K562 (cell line): ENCODE results near the gene IDH2. TPM values are rescaled to one million over a fixed set of nuclear protein-coding genes. Genes with fewer than 3 reads are reported as not detected.

ENCODE experiments used
- ARID1B ChIP-seq: fragments of 450-650 bp; IDR thresholded peaks from 2 replicates; pipeline ENCODE4 v1.6.1; 2016; ENCODE audit warnings: antibody characterized with exemption, mild to moderate bottlenecking, inconsistent platforms
- ELK1 ChIP-seq: sonication (generic); formaldehyde crosslinking; IDR thresholded peaks from 2 replicates; pipeline ENCODE4 v1.8.1; 2022; ENCODE audit warnings: missing genetic modification reagents
- GABPB1 ChIP-seq: sonication (generic); formaldehyde crosslinking; IDR thresholded peaks from 2 replicates; pipeline ENCODE4 v1.8.0; 2022; ENCODE audit warnings: mild to moderate bottlenecking, missing genetic modification reagents
- GTF2E2 ChIP-seq: fragments of 200-800 bp; sonication (Bioruptor generic); IDR thresholded peaks from 2 replicates; pipeline ENCODE4 v1.6.1; 2016; ENCODE audit warnings: missing genetic modification characterization, missing compliant biosample characterization
- HDAC2 ChIP-seq: fragments of 450-650 bp; IDR thresholded peaks from 2 replicates; pipeline ENCODE4 v1.6.1; 2016; ENCODE audit warnings: mild to moderate bottlenecking
- HNRNPLL ChIP-seq: fragments of 200-400 bp; formaldehyde crosslinking; IDR thresholded peaks from 2 replicates; pipeline ENCODE4 v1.6.1; 2017; ENCODE audit warnings: low read length, low read depth, mild to moderate bottlenecking; ENCODE audit not compliant: poor library complexity, severe bottlenecking
- KLF13 ChIP-seq: fragments of 450-650 bp; IDR thresholded peaks from 2 replicates; pipeline ENCODE4 v1.6.1; 2016; ENCODE audit warnings: missing genetic modification characterization, low read depth, mild to moderate bottlenecking, missing compliant biosample characterization, moderate library complexity, borderline replicate concordance
- KLF16 ChIP-seq: IDR thresholded peaks from 2 replicates; pipeline ENCODE4 v1.6.1; 2016; ENCODE audit warnings: antibody characterized with exemption
- LARP7 ChIP-seq: fragments of 450-650 bp; IDR thresholded peaks from 2 replicates; pipeline ENCODE4 v1.6.1; 2016
- LCOR ChIP-seq: sonication (generic); formaldehyde crosslinking; IDR thresholded peaks from 2 replicates; pipeline ENCODE4 v1.8.0; 2022; ENCODE audit warnings: mild to moderate bottlenecking, missing genetic modification reagents
- NFATC3 ChIP-seq: fragments of 450-650 bp; IDR thresholded peaks from 2 replicates; pipeline ENCODE4 v1.6.1; 2017; ENCODE audit warnings: mild to moderate bottlenecking
- NR0B1 ChIP-seq: fragments of 450-650 bp; IDR thresholded peaks from one replicate; pipeline ENCODE4 v1.6.1; 2018; ENCODE audit warnings: mild to moderate bottlenecking, moderate library complexity; ENCODE audit not compliant: partially characterized antibody
- TAF9B ChIP-seq: fragments of 450-650 bp; IDR thresholded peaks from 2 replicates; pipeline ENCODE4 v1.6.1; 2018; ENCODE audit warnings: mild to moderate bottlenecking; ENCODE audit not compliant: partially characterized antibody
- TEAD4 ChIP-seq, 2 experiments: sonication (generic) in 1 of 2; formaldehyde crosslinking in 1 of 2; IDR thresholded peaks; 2 replicates each; pipeline versions ENCODE4 v1.6.1 to v1.8.0; 2012 to 2022; ENCODE audit warnings: borderline replicate concordance in 1 of 2, inconsistent platforms in 1 of 2, low read length in 1 of 2, mild to moderate bottlenecking in 1 of 2, missing genetic modification reagents in 1 of 2
- U2AF2 ChIP-seq: fragments of 200-400 bp; formaldehyde crosslinking; optimal IDR thresholded peaks from 2 replicates; pipeline ENCODE3; 2017; ENCODE audit warnings: low read depth, mild to moderate bottlenecking, low read length
- XRCC4 ChIP-seq: IDR thresholded peaks from one replicate; pipeline ENCODE4 v1.6.1; 2011; ENCODE audit not compliant: insufficient read depth, insufficient read length; ENCODE audit errors: extremely low read depth
- ZBTB17 ChIP-seq: fragments of 450-650 bp; formaldehyde crosslinking; IDR thresholded peaks from 2 replicates; pipeline ENCODE4 v1.4.0; 2020; ENCODE audit warnings: mild to moderate bottlenecking
- ZFP30 ChIP-seq: fragments of 250-450 bp; sonication (Bioruptor Pico); IDR thresholded peaks from 2 replicates; pipeline ENCODE4 v1.8.0; 2022; ENCODE audit warnings: moderate library complexity, mild to moderate bottlenecking, inconsistent platforms, borderline replicate concordance
- ZNF184 ChIP-seq: sonication (generic); formaldehyde crosslinking; IDR thresholded peaks from 2 replicates; pipeline ENCODE4 v1.5.0; 2020; ENCODE audit warnings: missing genetic modification reagents
- ZNF274 ChIP-seq: IDR thresholded peaks from 2 replicates; pipeline ENCODE4 v1.6.1; 2011; ENCODE audit warnings: low read depth, mild to moderate bottlenecking, low read length, moderate library complexity, borderline replicate concordance
- ZNF57 ChIP-seq: fragments of 450-650 bp; formaldehyde crosslinking; IDR thresholded peaks from 2 replicates; pipeline ENCODE4 v1.4.0; 2020; ENCODE audit warnings: mild to moderate bottlenecking, moderate library complexity
- ZNF586 ChIP-seq: fragments of 450-650 bp; formaldehyde crosslinking; conservative IDR thresholded peaks from 2 replicates; pipeline ENCODE4 v1.4.0; 2020; ENCODE audit warnings: mild to moderate bottlenecking, moderate library complexity
- polyA plus RNA-seq, 8 experiments: library from polyadenylated mRNA; depleted of rRNA in 4 of 8; stranded (reverse) in 5 of 8; unstranded in 3 of 8; fragments of >200 nt; fragmentation: Nextera tagmentation in 2 of 8; fragmentation: Illumina TruSeq in 1 of 8; extraction: Ambion mirVana in 2 of 8; extraction: Trizol in 1 of 8; gene quantifications; 2 replicates each; pipeline versions ENCODE4 v1.2.1 to v1.2.3, GENCODE V29; 2011 to 2014; ENCODE audit warnings: inconsistent platforms in 1 of 8, missing spikeins in 1 of 8
- total RNA-seq, 7 experiments: library from RNA; depleted of rRNA in 6 of 7; stranded (reverse); fragments of >200 nt in 6 of 7; fragmentation: Illumina TruSeq in 2 of 7; extraction: Trizol in 2 of 7; gene quantifications; 2 replicates each; pipeline versions ENCODE4 v1.2.1 to v1.2.3, GENCODE V29; 2011 to 2021; ENCODE audit warnings: low replicate concordance in 1 of 7
- TF ChIP-seq, protein P1 (sequence below), 2 experiments: IDR thresholded peaks; 2 replicates each; pipeline ENCODE4 v1.6.1; 2012; ENCODE audit warnings: improper control_type of control experiment in 2 of 2, low read depth in 2 of 2, low read length in 2 of 2, borderline replicate concordance in 1 of 2
- TF ChIP-seq, protein P2 (sequence below), 2 experiments: fragments of 250-450 bp in 1 of 2; fragments of 450-650 bp in 1 of 2; sonication (Bioruptor Pico) in 1 of 2; IDR thresholded peaks; 2 replicates each; pipeline versions ENCODE4 v1.6.1 to v1.8.0; 2016 to 2021; ENCODE audit warnings: mild to moderate bottlenecking in 2 of 2, moderate library complexity in 2 of 2, missing compliant biosample characterization in 1 of 2, missing genetic modification characterization in 1 of 2

The IDH2 gene
- total and polyA plus RNA-seq, 9 of the 15 experiments (the other 6 are each of a cell fraction or from before 2014, with no cell fraction given): 0.70 to 99.9 (median 59.2) TPM

GRCh38 chr15:90143166-90143655 lies 40.9 kb upstream of the IDH2 start (continued):
- TF ChIP-seq, protein P1, sequence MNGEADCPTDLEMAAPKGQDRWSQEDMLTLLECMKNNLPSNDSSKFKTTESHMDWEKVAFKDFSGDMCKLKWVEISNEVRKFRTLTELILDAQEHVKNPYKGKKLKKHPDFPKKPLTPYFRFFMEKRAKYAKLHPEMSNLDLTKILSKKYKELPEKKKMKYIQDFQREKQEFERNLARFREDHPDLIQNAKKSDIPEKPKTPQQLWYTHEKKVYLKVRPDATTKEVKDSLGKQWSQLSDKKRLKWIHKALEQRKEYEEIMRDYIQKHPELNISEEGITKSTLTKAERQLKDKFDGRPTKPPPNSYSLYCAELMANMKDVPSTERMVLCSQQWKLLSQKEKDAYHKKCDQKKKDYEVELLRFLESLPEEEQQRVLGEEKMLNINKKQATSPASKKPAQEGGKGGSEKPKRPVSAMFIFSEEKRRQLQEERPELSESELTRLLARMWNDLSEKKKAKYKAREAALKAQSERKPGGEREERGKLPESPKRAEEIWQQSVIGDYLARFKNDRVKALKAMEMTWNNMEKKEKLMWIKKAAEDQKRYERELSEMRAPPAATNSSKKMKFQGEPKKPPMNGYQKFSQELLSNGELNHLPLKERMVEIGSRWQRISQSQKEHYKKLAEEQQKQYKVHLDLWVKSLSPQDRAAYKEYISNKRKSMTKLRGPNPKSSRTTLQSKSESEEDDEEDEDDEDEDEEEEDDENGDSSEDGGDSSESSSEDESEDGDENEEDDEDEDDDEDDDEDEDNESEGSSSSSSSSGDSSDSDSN (IDR thresholded peaks at IDR 0.05; ENCODE audit: borderline replicate concordance in 1 of 2, low read depth in 2 of 2, low read length in 2 of 2): 0 out of 4 replicates have a peak, but pooled peaks of 1 of the 2 experiments have one; percentile 8
- TF ChIP-seq ZNF274 (no peak), KLF13 (tag) (peak; percentile 75; the same call in 1 of the 2 replicates), ZBTB17 (CRISPR knock-in tag) (peak; percentile 84), ZNF57 (no peak), TAF9B (peak; percentile 64), LCOR (CRISPR knock-in tag) (peak; percentile 95), NR0B1 (no peak), ARID1B (peak; percentile 96), GTF2E2 (tag) (no peak), ZNF184 (no peak), U2AF2 (no peak), LARP7 (no peak), NFATC3 (no peak), XRCC4 (no peak), ELK1 (CRISPR knock-in tag) (no peak), HDAC2 (peak; percentile 60; the same call in 1 of the 2 replicates), ZFP30 (CRISPR knock-in tag) (no peak), GABPB1 (peak; percentile 82), ZNF586 (CRISPR knock-in tag) (no peak), HNRNPLL (no peak), KLF16 (peak; percentile 92), TEAD4 (IDR thresholded peaks at IDR 0.05; ENCODE audit: low read length) (peak; percentile 95), TEAD4 (CRISPR knock-in tag; IDR thresholded peaks at IDR 0.05; ENCODE audit: borderline replicate concordance) (no peak)
- TF ChIP-seq, protein P2, sequence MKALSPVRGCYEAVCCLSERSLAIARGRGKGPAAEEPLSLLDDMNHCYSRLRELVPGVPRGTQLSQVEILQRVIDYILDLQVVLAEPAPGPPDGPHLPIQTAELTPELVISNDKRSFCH (CRISPR knock-in tag; IDR thresholded peaks at IDR 0.05): no peak
- TF ChIP-seq, protein P2 (tag; IDR thresholded peaks at IDR 0.05): peak; percentile 78; the same call in 1 of the 2 replicates
